HTERT RPE-1 (cell line): Measurements from ENCODE around the gene OR51B2.
"Not testable (repeated sequence)": the region's sequence is repeated elsewhere in the genome, so short reads cannot be mapped to it uniquely, and the experiment has no call there.

Source experiments
- in situ Hi-C: fragments of 300-500 bp; cut with MboI; formaldehyde crosslinking; loops from 4 replicates; pipeline ENCODE4 v1.14.3; 2020; ENCODE audit warnings: low sequenced_read_pairs

Gene OR51B2

DNA sequence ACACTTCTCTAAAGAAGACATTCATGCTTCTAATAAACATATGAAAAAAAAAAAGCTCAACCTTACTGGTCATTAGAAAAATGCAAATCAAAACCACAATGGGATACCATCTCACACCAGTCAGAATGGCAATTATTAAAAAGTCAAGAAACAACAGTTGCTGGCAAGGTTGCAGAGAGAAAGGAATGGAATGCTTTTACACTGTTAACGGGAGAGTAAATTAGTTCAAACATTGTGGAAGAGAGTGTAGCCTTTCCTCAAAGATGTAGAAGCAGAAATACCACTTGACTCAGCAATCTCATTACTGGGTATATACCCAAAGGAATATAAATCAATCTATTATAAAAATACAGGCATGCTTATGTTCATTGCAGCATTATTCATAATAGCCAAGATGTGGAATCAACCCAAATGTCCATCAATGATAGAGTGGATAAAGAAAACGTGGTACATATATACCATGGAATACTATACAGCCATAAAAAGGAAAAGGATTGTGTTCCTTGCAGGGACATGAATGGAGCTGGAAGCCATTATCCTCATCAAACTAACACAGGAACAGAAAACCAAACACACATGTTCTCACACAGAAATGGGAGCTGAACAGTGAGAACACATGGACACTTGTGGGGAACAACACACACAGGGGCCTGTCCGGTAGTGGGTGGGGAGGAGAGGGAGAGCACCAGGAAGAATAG, 10.6 kb downstream of the OR51B2 start:
- in situ Hi-C loops: not testable (repeated sequence)

DNA sequence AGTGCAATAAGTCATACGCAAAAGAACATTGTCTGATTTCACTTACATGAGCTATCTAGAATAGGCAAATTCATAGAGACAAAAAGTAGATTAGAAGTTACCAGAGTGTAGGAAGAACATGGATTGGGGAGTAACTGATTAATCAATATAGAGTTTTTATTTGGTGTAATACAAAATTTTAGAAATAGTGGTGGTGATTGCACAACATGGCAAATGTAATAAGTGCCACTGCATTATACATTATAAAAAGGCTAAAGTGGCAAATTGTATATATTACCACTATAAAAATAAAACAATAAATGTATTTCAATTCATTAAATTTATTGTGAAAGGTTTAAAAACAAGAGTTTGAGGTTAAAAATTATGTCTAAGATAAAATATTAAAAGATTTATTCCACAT, 13.7 kb downstream of the OR51B2 start:
- in situ Hi-C loops: no loop called here

DNA sequence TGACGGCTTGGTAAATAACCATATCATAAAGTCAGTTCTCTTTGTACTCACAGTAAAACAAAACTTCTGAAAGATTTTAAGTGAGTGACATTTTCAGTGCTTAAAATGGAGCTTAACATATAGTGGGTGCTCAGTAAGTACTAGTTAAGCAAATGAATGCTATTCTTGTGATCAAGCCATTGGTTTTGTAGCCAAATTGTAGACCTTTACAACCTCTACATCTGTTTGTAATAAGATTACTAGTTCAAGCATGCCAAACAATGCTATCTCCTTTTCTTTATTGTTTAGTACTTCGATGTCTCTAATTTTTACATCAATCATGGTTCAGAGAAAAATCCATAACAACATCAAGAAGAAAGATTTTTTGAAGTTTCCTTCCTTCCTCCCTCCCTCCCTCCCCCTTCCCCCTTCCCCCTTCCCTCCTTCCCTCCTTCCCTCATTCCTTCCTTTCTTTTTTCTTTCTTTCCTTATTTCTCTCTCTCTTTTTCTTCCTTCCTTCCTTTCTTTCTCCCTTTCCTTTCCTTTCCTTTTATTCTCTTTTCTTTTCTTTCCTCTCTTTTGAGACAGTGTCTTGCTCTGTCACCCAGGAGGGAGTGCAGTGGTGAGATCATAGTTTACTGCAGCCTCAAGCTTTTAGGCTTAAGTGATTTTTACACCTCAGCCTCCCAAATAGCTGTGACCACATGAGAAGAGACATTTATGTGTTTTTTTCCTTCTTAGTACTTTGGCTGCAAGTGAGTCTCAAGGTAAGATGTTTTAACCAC, 16.7 kb downstream of the OR51B2 start:
- in situ Hi-C loops: no loop called here

DNA sequence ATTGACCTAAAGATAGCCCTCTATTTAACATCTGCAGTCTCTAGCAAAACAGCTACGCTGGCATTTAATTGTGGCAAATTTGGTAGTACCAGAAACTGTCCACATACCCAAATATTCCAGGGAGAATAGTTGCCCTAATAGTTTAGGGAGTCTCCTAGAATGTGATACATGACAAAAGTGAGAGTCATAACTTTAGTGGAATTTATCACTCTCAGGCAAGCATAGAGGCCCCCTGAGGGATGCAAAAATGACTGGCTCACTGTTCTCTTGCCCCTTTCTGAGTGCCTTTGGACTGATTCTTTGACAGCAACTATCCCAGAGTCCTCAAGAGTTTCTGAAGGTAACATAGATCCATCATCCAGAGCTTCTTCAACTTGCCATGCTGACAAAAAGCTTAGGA, 20.1 kb downstream of the OR51B2 start:
- in situ Hi-C loops: no loop called here

DNA sequence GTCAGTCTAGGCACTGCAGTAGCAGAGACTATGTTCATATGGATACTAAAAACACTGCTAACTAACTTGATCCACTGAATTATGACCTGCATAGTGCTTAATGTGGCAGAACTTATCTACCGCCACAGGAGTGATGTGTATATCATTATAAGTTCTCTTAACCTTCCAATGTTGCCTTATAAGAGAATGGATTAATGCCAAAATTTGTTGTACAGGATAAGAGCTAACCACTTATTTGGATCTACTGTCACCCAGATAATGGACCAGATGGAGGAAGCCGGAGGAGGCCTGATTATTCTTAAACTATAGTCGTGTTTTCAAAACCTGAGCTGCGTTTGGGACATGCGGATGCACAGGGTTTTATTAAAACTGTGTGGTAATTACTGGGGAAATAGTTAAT, 20.5 kb downstream of the OR51B2 start:
- in situ Hi-C loops: no loop called here

DNA sequence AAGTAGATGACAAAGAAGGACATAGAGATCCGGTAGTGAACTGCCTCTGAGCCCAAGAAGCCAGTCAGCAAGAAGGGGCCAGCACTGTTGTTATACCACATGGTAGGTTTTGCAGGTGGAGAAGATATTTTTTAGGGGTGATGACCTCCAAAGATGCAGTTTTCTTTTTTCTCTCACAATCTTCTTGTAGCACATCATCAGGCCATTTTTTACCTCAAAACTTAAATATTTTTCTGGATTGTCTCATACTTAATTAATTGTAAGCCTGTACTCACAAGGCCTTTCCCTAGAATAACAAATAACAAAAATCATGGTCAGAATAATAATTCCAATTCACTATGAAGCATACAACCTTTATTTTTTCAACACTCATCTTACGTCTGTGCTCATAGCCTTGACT, 22.3 kb downstream of the OR51B2 start, which contains the start of gene OR51B4:
Gene OR51B4 (minus strand): TSS at position 101 of the 400 bp plus-strand sequence. CDS start 0 bp downstream, at position 101.
- in situ Hi-C loops: no loop called here

DNA sequence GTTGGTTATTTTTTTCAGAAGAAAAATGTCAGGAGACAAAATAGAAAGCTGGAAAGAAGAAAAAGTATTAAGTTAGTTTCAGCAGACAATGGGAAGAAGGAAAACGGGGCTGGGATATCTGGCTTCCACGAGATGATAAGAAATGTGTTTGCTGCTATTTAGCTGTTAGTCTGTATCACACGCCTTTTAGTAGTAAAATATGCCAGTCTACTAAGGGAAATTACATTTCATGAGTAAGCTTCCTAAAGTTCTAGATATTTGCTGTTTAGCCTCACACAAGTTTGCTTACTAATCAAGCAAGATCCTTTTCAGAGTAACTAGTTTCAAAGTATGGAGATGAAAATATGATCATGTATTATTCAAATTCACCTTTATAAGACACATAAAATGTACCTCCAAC, 23.8 kb downstream of the OR51B2 start:
- in situ Hi-C loops: no loop called here

DNA sequence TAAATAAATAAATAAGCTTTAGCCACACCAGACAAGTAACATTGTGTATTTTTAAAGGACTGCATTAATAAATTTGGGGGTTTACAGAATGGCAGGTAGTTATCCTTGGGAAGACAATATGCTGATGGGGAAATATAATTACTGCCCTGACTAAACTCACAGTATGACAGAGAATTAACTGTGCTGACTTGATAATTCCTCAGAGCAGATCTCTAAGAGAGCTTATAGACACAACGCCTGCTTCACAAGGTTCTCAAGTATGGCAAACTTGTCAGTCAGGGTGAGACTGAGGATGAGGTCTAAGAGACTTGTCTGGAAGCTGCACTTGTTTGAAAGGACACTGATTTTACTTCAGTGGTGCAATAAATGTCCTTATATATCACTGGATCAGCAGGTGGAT, 25.6 kb downstream of the OR51B2 start:
- in situ Hi-C loops: no loop called here

DNA sequence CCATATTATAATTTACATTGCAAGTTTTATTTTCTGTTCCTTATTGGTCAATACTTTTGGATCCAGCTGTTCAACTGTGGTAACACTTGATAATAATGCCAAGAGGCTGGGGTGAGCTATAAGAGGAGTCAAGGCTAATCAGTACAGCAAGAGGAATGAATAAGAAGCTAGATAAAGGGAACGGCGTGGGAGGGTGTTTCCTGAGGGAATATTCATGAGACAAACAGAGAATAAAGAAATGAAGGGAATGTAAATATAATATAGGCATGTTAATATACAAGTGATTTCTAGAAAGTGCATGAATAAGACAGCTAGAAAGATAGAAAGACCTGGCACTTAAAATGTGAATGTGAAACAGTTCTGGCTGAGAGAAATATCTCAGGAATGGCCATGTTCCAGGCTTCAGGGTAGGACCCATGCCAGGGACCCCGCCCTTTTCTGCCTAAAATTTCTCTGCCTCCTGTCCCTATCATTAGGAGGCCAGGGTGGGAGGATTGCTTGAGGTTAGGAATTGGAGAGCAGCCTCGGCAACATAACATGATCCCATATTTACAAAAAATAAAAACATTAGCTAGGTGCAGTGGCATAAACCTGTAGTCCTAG, 26.3 kb downstream of the OR51B2 start:
- in situ Hi-C loops: no loop called here

DNA sequence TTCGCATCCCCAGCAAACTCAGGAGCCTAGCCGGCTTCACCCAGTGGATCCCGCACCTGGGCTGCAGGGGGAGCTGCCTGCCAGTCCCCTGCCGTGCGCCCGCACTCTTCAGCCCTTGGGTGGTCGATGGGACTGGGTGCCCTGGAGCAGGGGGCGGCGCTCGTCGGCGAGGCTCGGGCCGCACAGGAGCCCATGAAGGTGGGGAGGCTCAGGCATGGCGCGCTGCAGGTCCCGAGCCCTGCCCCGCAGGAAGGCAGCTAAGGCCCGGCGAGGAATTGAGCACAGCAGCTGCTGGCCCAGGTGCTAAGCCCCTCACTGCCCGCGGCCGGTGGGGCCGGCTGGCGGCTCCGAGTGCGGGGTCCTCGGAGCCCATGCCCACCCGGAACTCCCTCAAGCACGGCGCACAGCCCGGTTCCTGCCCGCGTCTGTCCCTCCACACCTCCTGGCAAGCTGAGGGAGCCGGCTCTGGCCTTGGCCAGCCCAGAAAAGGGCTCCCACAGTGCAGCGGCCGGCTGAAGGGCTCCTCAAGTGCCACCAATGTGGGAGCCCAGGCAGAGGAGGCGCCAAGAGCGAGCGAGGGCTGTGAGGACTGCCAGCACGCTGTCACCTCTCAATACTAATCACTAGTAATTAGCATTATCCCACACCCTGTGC, 29.6 kb downstream of the OR51B2 start:
- in situ Hi-C loops: not testable (repeated sequence)

DNA sequence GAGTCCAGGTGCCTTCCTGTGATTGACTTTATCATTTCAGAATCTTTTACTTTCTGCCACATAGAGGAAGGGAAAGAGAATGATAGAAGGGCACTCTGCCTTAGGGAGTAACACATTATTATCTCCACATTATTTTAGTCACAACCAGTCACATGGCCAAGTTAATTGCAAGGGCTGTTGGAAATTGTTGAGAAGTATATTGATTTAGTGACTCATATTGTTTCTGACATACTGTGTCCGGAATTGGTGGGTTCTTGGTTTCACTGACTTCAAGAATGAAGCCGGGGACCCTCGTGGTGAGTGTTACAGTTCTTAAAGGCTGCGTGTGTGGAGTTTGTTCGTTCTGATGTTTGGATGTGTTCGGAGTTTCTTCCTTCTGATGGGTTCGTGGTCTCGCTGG, 31.1 kb downstream of the OR51B2 start:
- in situ Hi-C loops: no loop called here

DNA sequence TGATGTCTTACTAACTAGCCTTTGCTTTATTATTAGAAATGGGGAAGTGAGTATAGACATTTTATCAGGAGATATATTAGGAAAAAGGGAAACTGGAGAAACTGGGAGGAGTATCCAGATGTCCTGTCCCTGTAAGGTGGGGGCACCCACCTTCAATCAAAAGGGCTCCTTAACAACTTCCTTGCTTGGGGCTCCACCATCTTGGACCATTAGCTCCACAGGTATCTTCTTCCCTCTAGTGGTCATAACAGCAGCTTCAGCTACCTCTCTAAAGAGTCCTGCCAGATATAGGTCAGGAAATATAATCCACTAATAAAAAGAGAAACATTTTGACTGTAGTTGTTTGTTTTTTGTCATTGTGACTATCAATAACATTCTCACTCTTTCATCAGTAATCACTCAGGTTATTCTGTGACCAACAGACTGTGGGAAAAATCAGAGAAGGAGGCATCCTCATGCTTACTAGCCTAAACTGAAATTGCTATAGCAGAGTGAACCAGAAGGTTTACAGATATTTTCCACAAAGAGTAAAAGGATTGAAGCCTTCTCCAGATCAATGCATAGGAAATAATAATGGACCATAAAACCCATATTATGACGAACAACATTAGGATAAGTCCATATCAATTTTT, 32.8 kb downstream of the OR51B2 start:
- in situ Hi-C loops: no loop called here

DNA sequence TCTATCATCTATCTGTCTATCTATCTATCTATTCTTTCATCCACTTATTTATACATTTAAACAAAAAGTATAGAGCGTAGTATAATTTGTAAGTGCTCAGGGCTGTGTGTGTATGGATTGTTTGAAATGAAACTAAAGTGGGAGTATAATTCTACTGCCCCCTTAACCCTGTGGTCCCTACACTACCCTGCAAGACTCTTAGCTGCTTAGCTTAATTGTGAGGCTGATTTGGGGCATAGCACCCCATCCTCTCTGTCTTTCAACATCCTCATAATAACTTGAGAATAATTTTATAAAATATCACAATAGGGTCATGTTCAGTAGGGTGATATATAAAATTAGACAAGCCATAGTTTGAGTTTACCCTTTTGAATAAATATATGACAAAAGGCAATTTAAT, 34.0 kb downstream of the OR51B2 start:
- in situ Hi-C loops: no loop called here

DNA sequence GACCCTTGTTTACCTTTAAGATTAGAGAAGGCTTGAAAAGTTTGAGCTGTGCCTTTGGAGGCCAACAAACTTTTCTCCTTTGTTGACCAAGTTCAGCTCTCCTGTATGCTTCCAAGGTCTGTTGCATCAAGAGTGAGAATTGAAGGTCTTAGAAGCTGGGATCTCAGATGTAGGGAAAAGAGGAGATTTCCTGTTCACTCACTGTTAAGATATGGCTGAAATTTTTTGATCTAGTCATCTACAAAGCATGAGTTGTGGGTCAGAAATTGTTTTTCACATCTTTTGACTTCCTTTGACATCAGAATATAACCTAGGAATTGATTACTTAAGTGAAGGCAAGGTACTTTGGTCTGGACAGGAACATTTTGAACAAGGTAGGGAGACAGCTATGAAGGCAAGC, 34.4 kb downstream of the OR51B2 start:
- in situ Hi-C loops: no loop called here

DNA sequence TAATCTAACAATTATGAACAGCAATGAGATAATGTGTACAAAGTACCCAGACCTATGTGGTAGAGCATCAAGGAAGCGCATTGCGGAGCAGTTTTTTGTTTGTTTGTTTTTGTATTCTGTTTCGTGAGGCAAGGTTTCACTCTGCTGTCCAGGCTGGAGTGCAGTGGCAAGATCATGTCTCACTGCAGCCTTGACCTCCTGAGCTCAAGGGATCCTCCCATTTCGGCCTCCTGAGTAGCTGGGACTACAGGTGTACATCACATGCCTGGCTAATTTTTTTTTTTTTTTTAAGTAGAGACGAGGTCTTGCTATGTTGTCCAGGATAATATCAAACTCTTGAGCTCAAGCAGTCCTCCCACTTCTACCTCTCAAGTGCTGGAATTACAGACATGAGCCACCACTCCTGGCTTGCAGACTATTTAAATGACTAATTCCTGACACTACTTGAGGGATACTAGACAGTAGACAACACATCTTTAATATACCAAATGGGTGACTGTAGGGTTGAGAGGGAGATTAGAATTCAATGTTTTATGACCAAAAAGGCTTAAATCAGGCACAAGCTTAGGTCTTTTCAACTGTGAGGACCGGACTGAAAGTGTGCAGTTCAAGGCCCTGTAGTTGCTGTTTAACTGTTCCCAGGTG, 35.1 kb downstream of the OR51B2 start:
- in situ Hi-C loops: no loop called here

DNA sequence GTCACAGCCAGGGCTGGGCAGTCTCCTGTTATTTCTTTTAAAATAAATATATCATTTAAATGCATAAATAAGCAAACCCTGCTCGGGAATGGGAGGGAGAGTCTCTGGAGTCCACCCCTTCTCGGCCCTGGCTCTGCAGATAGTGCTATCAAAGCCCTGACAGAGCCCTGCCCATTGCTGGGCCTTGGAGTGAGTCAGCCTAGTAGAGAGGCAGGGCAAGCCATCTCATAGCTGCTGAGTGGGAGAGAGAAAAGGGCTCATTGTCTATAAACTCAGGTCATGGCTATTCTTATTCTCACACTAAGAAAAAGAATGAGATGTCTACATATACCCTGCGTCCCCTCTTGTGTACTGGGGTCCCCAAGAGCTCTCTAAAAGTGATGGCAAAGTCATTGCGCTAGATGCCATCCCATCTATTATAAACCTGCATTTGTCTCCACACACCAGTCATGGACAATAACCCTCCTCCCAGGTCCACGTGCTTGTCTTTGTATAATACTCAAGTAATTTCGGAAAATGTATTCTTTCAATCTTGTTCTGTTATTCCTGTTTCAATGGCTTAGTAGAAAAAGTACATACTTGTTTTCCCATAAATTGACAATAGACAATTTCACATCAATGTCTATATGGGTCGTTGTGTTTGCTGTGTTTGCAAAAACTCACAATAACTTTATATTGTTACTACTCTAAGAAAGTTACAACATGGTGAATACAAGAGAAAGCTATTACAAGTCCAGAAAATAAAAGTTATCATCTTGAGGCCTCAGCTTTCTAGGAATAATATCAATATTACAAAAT, 35.8 kb downstream of the OR51B2 start:
- in situ Hi-C loops: no loop called here

DNA sequence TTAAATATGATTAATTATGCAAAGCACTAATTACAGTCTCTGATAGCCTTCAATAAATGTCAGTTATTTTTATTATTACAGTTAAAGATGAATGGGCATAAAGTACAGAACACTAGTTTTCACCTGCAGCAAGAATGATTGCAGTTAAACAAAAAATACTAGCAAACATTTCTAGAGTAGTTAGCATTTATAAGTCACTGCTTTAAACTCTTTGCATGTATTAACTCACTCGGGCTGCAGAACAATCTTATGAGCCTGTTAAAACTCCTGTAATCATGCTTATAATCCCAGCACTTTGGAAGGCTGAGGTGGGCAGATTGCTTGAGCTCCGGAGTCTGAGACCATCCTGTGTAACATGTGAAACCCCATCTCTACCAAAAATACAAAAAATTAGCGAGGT, 37.2 kb downstream of the OR51B2 start:
- in situ Hi-C loops: no loop called here

DNA sequence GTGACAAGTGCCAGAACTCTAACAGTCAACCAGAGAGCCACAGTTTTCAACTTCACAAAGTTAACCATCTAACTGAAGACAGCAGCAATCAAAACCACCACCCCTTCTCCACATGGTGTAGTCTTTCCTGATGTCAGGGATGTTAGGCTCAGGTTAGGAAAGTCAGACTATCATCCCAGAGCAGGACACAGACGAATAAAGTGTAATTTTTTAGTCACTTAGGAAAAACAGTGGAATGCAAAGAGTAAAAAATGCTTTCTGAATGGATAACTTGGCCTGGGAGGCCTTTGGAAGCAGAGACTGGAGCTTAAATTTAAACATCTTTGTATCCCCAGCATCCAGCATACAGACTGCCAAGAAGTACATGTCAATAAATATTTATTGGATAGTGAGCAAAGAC, 37.7 kb downstream of the OR51B2 start:
- in situ Hi-C loops: no loop called here

DNA sequence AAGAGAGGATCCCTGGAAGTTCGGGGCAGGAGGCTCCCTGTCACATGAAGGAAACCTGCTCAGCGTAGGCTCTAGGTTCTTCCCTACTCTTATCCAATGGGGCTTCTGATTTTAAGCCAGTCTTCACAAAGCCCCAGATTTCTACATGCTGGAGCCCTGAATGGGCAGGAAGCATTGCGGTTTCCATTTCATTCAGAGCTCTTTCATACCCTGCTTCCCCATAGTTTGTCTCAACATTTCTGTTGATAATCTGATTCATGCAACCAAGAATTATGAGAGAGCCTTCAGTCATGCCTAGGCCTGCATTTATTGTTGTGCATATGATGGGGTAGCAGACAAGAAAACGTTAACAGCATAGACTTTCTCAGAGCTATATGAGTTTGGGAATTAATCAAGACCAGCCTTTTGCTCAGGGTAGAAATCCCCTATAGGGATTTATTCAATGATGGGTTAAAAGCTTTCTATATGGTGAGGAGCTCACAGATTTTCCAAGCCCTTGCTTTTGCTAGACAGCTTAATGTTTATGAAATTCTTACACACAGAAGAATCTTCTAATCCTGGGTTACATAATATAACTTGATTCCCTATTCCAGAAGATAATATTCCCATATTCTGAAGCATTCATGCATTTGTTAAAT, 38.3 kb downstream of the OR51B2 start:
- in situ Hi-C loops: no loop called here
